Measurements from ENCODE around the gene STRA8.

The STRA8 gene

GRCh38 chr7:135188298-135188984 is 45.2 kb upstream of the STRA8 start:
- POLR2A ChIA-PET: no interaction called here
- no peak for TF ChIP-seq CTCF (IDR thresholded peaks at IDR 0.05; ENCODE audit: insufficient read depth, low read length, missing control alignments)

GRCh38 chr7:135189221-135189662 is 44.4 kb upstream of the STRA8 start:
- POLR2A ChIA-PET: interaction anchor here (0.5 kb wide), 1 partner anchor 18 kb away, joined by 3 read pairs; no protein-coding TSS in a partner anchor
- CTCF ChIA-PET: interaction anchor here (0.9 to 4.4 kb wide), 3 partner anchors 8 to 18 kb away, joined by 3 to 25 read pairs (median 4); partner anchors contain the start of gene CYREN
- no peak for DNase-seq (ENCODE audit: low read depth, low spot score)
- no peak for TF ChIP-seq CTCF (IDR thresholded peaks at IDR 0.05; ENCODE audit: insufficient read depth, low read length, missing control alignments)
- H3K4me3 ChIP-seq (ENCODE audit: low read depth, low read length): no peak overlapping the region

More at GRCh38 chr7:135188298-135188984, 45.2 kb upstream of the STRA8 start:
- CTCF ChIA-PET: interaction anchor here (0.9 to 4.4 kb wide), 2 partner anchors 7 to 17 kb away, joined by 3 to 25 read pairs; partner anchors contain the start of gene CYREN
- DNase-seq (ENCODE audit: low read depth, low spot score): no peak
- H3K4me3 ChIP-seq (ENCODE audit: low read depth, low read length): no peak overlapping the region

- DNase-seq (ENCODE audit: low read depth, low spot score): no peak
- no peak for TF ChIP-seq CTCF (IDR thresholded peaks at IDR 0.05; ENCODE audit: insufficient read depth, low read length, missing control alignments)
- ChIA-PET CTCF (interaction anchor here (1.2 to 4.4 kb wide), 3 partner anchors 8 to 19 kb away, joined by 3 to 25 read pairs (median 4); partner anchors contain the start of gene CYREN), POLR2A (no interaction called here)
- H3K4me3 ChIP-seq (ENCODE audit: low read depth, low read length): no peak overlapping the region
Measured at GRCh38 chr7:135189961-135190360, 43.7 kb upstream of the STRA8 start.

GRCh38 chr7:135190703-135191102 is 42.9 kb upstream of the STRA8 start:
- TF ChIP-seq CTCF (IDR thresholded peaks at IDR 0.05; ENCODE audit: insufficient read depth, low read length, missing control alignments): no peak
- POLR2A ChIA-PET: no interaction called here
- no peak for DNase-seq (ENCODE audit: low read depth, low spot score)
- CTCF ChIA-PET: interaction anchor here (1.1 to 4.4 kb wide), 4 partner anchors 9 to 20 kb away, joined by 3 to 25 read pairs (median 4); partner anchors contain the start of gene CYREN
- no peak overlapping the region for H3K4me3 ChIP-seq (ENCODE audit: low read depth, low read length)

- peak overlapping the region; percentile 18 for H3K4me3 ChIP-seq (ENCODE audit: low read depth, low read length)
- no peak for DNase-seq (ENCODE audit: low read depth, low spot score)
- no peak for TF ChIP-seq CTCF (IDR thresholded peaks at IDR 0.05; ENCODE audit: insufficient read depth, low read length, missing control alignments)
- ChIA-PET CTCF (interaction anchor here (1.0 kb wide), 1 partner anchor 22 kb away, joined by 7 read pairs; the partner anchor contains the start of gene CYREN), POLR2A (no interaction called here)
Measured at GRCh38 chr7:135192914-135193536, 40.6 kb upstream of the STRA8 start.

- DNase-seq (ENCODE audit: low read depth, low spot score): peak; percentile 89
- ChIA-PET CTCF (interaction anchor here (0.6 to 1.0 kb wide), 3 partner anchors 16 to 23 kb away, joined by 3 to 7 read pairs (median 4); partner anchors contain the start of genes CYREN and WDR91), POLR2A (interaction anchor here (0.8 kb wide), 1 partner anchor 11 kb away, joined by 3 read pairs; no protein-coding TSS in a partner anchor)
- peak overlapping the region; percentile 18 for H3K4me3 ChIP-seq (ENCODE audit: low read depth, low read length)
- no peak for TF ChIP-seq CTCF (IDR thresholded peaks at IDR 0.05; ENCODE audit: insufficient read depth, low read length, missing control alignments)
Measured at GRCh38 chr7:135193615-135194081, 40.0 kb upstream of the STRA8 start.

Data from AG04449 (cell line).